HK-2 (cell line): ENCODE results near the gene LGR4.

ENCODE experiments used
- DNase-seq: peaks from one replicate; pipeline ENCODE4 v3.0.0-alpha.2; 2018; ENCODE audit not compliant: unreplicated experiment

The LGR4 gene

DNA sequence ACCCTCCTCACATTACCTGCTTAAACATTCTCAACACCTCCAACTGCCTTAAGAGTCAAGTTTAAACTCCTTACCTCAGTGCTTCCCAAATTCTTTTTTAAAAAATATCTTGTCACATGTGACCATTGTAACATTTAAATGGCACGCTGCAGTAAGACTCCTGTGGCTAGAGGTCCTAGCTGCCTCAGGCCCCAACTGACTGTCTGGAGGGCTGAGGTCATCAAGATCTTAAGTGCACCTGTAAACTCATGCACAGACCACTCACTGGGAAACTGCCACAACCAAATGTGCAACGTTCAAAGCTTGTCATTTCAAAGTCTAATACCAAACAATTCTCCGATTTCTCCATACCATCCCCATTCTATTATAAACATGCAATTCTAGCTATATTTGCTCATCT lies 93.1 kb downstream of the LGR4 start:
- DNase-seq = no peak

DNA sequence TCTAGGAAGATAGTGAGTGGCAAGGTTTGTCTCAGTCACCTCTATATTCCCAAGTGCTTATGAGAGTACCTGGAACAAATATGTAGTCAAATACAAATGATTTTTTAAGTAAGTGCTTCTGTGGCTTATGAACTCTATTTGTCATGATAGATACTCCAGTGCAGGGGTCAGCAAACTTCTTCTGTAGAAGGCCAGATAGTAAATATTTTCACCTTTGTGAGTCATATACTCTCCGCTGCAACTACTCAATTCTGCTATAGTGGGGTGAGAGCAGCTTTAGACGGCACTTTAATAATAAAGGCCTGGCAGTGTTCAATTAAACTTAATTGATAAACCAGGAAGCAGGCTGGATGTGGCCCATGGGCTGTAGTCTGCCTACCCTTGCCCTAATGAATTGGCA lies 97.2 kb downstream of the LGR4 start:
- no peak for DNase-seq

DNA sequence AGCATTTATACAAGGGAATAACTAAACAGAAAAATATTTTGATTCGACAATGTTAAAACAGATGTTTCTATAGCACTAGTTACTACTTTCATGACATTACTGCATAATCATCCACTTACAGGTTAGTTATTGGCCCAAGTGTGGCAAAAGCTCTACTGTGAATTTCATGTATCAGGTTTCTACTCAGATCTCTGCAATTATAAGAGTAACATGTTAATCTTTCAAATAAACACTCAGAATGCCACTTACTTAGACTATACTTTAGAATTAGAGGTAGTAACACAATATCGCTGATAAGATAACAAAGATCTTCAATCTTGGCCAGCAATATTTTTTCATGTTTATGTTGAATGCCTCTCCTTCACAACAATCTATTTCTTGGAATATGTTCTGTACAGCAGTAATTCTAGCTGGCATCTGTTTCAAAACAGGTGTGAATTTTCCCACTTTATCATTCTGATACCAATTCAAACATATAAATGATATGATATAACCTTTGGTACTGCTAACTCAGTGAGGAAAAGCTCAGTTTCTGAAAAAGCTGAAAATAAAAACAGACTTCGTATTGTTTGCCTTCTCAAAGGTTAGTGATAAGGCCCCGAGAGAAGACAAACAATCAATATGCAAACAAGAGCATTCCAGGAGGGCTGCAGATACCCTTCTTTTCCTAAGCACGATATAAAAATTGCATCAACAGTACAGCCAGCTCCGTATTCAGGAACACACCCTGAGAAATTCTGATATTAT lies 98.6 kb downstream of the LGR4 start:
- no peak for DNase-seq

DNA sequence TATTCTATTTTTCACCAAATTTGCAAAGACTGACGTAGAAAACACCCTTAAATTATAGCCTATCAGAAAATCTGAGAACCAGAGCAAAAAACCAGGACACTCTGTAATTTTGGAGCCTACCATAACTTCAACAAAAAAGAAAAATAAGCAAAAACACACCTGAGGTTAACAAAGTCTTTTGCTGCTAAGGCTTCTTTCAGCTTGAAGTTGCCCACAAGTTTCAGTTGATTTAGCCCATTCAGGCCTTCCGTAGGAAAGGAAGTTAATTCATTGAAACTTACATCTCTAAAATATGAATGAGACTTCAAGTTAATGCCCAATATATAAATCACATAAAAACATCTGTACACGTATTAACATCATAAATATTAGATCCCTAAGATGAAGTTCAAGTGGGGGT lies 99.2 kb downstream of the LGR4 start:
- DNase-seq = no peak

DNA sequence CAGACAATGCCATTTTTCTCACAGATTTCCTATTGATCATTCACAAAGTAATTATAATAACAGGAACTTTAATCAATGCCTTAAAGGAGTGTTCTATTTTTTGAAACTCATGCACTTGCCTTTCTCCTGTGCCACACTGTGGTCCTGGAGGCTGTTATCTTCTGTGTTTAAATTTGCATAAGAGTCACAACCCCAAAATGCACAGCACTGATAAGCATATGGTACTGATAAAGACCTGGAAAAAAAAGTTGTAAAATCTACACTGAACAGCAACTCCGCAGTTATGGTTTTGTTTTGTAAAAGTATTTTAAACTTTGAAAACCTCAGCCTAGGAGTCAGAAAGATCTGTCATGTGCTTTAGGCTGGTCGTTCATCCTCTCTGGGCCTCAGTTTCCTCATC lies 100.4 kb downstream of the LGR4 start:
- DNase-seq = no peak

DNA sequence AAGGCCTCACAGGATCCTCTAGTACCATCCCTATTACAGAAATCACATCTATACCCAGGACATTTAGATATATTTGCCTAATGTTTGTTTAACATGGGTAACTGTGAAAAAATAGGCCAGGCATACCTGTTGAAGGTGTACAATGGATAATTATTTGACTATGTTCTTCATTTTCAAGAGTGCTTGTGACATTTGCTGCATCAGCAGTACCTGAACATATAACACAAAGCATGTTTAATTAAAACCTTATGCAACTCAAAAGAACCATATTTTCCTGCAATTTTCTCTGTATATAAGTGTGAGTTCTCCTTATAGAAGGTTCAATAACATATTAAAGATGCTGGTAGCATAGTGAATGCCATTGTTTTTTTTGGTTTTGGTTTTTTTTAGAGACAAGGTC lies 101.1 kb downstream of the LGR4 start:
- no peak for DNase-seq

DNA sequence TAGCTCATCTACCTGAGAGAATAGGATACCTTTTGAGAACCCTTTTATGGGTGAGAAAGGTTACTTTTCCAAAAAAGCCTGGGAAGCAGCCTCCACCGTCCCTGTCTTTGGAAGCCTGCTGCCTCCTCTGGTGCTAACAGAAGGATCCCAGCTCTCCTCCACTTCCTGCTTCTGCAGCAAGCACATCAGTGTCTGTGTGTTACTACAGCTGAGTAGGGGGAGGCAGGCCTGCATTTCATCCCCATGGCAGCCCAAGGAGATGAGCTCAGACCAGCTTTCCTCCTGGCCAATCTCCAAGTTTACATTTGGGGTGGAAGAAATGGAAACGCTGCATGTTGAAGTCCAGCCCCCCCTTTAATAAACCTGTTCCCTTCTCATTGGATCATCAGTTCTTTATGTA lies 102.2 kb downstream of the LGR4 start:
- DNase-seq = no peak

DNA sequence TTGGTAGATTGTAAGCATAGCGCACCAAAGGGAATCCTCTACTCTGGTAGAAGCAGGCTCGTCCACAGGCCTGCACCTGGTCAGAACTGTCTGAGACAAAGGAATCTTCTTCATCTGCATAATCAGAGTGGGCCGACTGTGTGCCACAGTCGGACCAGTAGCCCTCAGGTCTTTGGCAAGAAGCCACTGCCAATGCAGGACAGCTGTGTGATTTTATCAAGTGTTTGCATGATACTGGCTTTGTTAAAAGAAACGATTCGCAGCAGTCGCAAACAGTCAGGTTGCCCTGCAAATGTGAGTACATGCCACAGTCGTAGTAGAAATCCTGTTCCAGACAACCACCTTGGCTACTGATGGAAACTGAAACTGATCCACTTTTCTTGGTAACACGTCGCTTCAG lies 104.7 kb downstream of the LGR4 start:
- DNase-seq = no peak

DNA sequence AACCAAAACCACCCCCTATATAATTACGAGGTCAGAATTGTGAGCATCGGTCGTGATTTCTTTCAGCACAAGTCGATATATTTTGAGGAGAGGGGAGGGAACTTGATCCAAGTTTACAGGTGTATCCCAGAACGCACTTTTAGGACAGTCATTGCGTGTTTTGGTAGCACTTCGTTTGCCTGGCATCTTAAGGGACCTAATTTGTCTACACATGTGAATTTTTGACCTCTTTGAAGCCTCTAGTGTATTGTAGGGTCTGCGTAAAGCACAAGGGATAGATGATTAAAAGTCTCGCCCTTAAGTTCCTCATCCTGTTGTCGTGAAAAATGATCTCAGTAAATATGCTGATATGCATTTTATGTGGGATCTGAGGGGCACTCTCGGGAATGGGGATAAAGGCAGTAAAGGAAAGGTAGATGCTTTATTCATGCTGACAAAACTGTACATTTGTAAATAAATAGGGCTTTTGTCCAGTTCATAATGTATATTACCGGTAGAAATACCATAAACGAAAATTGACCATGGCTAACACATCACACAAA lies 108.9 kb downstream of the LGR4 start:
- DNase-seq = no peak

DNA sequence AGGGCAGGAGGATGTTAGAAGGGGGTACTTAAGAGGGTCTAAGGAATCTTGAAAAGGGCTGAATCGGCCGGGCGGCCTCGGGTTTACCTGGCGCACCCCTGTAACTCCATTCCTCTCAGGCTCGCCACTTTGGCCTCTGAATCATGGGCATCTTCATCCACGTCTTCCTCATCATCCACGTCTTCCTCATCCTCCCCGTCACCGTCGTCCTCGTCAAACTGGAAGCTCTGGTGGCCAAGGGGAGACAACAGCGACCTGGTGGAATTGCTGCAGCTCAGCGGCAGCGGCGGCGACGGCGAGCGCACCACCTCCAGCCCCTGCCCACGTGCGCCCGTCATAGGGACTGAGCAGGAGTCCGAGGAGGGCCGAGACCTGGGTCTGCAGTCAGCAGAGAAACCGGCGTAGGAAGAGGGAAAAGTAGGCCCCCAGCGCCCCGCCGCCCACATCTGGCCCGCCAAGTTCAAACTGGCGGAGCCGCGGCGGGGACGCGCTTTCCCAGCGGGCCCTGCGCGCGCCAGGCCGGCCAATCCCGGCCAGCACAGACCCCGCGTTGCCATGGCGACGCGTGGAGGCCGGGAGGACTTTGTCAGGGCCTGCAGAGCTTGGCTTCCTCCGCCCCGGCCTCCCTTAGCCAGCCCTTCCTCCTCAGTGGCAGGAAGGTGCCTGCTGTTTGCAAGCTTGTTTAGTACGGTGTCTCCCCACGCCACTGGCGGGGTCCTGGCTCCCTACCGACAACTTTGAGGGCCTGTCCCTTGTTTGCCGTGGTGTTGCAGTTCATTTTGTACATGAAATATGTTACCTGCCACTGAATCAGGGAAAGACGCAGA lies 109.6 kb downstream of the LGR4 start, which contains the start of gene CCDC34:
Gene CCDC34 (minus strand): TSS at position 467 of the 827 bp plus-strand sequence. CDS start 21 bp downstream, at position 446.
- peak; percentile 80 for DNase-seq

DNA sequence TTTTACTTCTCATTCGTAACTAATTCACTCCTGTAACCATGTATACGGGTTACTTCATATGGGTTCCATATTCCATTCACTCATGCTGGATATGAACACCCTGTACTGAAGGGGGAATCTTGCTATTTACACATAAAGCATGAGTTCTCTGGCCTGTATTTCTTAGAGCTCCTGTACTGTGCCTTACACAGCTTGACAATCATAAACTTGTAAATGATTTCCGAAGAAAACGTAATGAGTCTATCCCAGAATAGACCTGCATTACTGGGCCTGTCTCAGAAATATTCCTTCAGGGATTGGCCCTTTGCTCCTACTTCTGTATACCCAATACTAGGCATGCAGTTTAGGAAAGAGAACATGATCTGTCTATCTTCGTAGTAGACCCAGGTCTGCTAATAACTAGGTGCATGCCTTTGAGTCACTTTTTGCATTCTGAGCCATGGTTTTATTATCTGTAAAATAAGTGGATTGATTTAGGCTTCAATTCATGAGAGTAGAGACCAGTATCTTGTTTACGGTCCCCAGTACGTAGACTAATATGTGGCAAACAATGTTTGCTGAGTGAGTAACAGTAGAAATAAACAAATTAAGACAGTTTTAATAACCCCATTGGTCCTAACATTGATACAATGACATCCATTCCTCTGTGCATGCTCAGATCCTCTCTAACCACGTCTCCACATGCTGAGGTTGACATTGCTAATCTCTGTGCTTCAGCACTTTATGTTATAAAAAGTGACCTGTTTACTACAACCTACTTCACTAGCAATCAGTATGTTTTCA lies 110.8 kb downstream of the LGR4 start:
- DNase-seq = no peak

DNA sequence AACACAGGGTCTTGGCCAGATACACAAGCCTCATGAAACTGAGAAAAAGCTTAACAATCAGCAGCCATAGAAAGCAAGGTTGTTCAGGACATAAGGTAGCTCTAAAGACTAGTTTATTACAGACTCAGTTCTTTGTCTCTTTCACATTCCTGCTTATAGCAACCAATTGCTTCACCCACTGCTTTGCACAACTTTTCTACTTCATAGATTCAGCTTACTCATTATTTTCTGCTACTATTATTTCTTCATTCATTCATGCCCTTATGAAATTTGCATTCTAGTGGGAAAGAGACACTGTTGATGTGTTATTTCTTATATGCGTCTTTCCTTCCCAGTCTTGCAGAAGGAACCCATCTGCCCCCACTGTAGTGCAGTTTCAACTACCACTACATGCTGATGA lies 114.3 kb downstream of the LGR4 start:
- no peak for DNase-seq

DNA sequence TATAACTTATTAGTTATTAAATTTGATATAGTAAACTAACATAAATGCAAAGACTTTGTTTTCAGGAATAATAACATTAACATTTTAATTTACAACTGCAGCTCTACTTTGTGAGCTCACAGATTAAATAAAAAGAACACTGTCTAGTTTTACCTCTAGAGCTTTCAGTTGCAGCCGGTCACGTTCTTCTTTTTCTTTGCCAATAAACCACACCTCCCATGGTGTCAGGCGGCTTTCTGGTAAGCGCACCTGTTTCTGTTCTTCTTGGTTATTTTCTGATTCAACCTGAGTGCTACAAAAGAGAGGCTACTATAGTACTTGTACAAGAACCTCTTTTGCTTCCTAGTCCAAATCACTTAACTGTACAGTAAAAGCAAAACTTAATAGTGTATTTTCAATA lies 115.3 kb downstream of the LGR4 start:
- DNase-seq = no peak

DNA sequence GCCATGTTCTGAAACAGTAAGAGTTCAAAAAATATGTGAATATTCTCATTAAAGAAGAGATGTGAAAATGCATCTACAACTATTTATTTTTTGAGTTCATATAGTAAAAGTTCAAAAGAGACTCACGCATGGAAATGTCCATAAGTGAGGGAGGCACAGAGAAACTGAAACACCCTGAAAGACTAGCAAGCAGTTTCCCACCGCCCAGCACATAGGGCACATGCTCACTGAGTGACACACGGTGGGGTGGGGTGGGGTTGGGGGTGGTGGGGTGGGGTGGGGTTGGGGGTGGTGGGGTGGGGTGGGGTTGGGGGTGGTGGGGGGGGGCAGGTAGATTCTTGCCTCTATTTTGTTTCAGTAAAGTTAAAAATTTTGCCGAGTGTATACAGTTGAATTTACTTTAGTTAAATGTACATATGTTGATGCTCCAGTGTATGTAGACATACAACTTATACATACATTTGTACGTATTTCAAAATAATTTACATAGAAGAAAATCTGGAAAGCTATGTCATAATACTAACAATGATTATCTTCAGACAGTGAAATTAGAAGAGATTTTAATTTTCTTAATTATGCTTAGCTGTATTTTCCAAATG lies 115.9 kb downstream of the LGR4 start:
- DNase-seq = no peak

DNA sequence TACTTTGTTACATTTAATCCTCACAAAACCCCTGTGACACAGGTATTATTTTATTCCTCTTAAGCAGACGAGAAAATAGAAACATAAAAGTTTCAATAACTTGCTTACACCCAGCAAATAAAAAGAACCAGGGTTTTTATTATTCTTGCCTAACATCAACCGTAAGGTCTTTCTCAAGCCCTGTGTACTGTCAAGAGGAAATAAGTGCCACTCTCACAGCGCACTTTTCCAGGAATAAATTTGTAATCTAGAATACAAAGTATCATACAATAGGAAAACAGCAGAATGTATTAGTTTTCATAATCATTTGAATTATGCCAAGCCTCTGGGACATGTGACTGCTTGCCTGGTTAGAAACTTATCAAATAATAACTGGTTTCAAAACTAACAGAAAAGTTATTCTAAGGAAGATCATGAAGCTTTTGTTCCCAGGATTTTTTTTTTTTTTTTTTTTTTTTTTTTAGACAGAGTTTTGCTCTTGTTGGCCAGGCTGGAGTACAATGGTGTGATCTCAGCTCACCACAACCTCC lies 117.0 kb downstream of the LGR4 start:
- no peak for DNase-seq

DNA sequence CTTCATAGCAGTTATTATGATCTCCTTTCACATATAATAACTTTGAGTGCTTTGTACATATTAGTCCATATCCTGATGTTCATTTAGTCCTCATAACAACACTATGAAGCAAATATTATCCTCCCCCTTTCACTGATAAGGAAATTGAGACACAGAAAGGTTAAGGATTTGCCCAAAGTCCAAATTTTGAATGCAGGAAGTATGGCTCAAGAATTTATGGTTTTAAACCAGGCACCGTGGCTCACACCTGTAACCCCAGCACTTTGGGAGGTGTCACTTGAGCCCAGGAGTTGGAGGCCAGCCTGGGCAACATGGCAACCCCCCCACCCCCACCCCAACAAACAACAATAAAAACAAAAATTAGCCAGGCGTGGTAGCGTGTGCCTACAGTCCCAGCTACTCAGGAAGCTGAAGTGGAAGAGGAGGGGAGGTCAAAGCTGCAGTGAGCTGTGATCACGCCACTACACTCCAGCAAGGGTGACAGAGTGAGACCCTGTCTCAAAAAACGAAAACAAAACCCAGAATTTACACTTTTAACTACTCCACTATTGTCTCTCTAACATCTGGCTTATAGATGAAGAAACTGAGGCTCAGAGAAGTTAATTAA lies 118.1 kb downstream of the LGR4 start:
- no peak for DNase-seq

DNA sequence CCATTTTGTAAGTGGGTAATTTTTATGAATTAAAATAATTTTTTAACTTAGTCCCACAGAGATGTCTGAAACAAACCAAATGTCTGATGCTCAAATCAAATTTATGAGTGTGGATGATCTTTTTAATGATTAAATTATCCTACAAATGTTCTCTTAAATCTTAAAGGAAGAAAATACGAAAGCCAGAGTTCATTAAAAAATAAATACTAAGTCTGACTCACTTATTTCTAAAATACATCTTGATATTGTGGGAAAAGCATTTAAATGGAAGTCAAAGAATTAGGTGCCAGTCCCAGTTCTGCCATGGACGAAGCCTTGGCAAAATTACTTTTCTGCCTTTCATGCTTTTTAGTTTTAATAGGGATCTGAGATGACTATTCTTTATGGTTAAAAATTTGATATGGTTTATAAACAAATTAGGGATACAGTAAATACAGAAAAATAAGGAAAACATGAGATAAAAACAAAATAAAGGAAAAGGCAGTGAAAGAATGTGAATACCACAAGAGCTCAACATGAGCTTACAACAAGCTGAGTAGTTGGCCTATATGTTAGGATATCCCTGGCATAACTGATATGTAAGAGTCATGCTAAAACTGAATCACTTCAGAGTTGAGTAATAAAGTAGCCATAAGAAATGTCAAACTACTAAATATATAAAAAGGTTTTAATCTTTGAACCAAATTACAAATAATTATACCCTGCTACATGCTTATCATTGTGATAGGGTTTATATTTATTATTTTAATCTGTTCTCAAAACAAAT lies 118.8 kb downstream of the LGR4 start:
- DNase-seq = no peak

DNA sequence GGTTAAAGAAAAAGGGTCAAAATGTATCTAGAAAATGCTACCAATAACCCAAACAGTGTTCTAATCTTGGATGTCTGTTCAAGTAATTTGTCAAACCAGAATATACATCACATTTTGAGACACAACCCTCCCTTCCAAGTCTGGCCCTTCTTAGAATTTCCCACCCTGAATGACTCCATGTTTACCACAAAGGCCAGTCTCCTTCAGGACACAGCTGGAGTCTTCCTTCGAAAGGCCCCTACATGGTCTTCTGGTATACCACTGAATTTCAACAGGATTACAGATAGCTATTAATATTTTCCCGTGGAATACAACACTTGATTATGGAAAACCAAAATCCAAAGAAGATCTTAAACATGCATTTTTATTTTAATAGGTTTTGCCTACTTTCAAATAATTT lies 119.8 kb downstream of the LGR4 start:
- no peak for DNase-seq

DNA sequence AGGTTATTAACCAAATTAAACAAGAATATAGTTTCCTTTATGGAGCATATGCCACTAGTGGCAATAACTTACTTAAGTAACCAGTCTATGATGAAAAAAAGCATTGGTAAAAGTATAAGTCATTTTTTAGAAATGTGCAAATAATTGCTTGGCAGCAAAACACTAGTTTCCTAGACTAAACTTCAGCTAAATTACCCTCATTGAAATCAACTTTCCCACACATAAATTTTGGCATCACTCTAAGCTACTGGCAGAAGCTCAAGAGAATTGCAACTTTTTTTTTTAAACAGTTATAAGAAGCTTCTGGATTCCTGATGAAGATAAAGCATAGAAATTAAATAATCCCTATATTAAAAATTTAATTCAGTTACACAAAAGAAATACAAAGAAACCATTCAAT lies 122.1 kb downstream of the LGR4 start:
- DNase-seq = no peak

DNA sequence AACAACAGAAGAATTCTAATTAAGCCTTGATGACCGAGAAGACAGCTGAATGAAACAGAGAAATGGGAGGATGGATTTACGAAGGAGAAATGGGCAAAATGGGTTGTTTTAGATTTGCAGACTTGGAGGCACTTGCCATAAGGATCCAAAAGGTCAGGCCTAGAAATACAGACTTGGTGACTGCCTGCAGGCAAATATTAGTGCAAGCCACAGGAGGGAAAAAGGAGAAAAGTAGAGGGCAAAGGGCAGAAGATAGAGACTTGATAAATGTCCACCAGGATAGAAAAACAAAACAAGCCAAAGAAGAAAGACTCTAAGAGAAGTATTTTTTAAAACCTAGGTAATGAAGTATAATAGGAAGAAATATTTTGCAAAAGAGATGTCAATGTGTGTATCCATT lies 122.7 kb downstream of the LGR4 start:
- no peak for DNase-seq
